NCI-H146 treated with DMSO at 0.1 percent for 48 hours (cell line): ENCODE results near the gene TFPI2.
"Not testable (repeated sequence)": the region's sequence is repeated elsewhere in the genome, so short reads cannot be mapped to it uniquely, and the experiment has no call there.

ENCODE experiments used
- DNase-seq: peaks from one replicate; lab custom pipeline; 2025; ENCODE audit not compliant: unreplicated experiment; lab: John Stamatoyannopoulos, UW

TFPI2 gene, protein sequence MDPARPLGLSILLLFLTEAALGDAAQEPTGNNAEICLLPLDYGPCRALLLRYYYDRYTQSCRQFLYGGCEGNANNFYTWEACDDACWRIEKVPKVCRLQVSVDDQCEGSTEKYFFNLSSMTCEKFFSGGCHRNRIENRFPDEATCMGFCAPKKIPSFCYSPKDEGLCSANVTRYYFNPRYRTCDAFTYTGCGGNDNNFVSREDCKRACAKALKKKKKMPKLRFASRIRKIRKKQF

DNA sequence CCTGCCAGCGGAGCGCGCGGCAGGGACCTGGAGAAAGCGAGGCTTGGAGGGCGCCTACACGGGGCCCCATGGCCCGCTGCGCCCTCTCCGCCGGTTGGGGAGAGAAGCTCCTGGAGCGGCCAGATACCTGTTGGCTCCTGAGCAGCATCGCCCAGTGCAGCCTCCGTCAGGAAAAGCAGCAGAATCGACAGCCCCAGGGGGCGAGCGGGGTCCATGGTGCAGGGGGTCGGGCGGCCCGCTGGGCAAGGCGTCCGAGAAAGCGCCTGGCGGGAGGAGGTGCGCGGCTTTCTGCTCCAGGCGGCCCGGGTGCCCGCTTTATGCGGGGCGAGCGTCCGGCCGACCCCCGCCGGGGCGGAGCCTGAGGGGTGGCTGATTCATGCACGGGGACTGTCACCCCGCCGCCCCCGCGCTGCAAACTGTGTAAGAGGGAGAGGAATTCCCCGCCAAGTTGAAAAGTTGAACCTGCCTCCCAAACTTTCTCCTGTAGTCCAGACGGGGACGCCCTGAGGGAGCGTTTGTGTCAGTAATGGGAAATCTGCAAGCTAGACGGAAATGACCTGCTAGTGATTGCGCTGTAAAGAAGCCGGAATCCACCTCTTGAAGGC is at the start of gene TFPI2:
Gene TFPI2 (minus strand): TSS at position 290 of the 605 bp plus-strand sequence. CDS start 75 bp downstream, at position 215.
- DNase-seq: no peak

DNA sequence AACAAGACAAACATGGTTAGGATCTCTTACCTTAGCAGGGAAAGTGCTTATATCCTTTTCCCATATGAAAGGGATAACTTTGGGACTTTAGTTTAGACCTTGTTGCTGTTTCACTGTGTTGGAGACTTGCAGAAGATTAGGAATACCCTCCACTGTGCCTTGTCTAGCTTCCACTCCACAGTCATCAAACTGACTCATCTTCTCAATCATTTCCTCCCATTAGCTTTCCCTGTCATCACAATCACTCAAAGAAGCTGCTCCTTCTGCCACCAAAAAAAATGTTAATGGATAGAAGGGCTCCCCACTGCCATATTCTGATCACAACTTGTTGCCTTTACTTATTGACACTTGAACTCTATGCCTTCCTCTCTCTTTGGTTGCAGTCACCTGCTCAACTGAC is 47.7 kb upstream of the TFPI2 start:
- no peak for DNase-seq

DNA sequence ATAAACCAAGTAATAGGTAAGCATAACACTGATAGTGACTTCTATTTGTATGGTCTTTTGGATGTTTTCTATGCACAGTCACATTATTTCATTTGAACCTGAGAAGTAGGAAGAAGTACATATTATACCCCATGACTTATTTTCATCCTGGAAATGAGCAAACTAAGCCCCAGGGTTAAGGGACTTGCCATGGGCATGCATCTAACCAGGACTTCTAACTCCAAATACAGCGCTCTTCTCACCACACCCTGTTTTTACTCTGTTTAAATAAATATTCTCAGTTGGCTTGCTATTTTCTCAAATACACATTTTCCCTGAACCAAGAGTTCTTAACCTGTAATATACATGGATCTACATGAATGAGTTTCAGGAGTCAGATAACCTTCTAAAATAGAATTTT is 47.3 kb upstream of the TFPI2 start:
- no peak for DNase-seq

DNA sequence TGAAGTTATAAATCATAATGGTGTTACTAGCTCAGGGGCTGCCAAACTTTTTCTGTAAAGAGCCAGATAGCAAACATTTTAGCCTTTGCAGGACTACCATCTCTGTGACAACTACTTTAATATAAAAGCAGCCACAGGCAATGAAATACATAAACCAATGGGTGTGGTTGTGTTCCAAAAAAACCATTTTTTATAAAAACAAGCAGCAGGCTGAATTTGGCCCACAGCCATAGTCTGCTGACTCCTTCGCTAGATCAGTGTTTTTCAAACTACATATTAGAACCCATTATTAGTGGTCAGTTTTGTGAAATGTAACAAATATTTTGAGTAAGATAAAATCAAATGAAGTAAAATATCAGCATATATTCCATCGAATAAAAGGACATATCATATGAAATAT is 44.5 kb upstream of the TFPI2 start:
- no peak for DNase-seq

DNA sequence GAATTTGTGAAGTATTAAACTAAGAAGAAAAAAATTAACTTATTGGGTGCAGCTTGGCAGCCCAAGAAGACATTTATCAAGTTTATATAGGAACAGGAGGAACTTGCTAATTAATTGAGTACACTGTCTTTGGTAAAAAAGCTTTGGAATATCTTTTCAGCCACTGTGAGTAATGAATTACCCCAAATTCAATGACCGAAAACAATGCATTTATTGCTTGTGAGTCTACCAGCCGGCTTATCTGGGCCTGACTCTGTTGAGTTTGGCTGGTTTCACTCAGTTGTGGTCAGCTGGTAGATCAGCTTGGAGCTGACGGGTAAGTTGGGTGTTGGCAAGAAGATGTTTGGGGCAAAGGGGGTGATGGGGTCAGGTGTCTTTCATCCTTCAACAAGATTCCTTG is 42.6 kb upstream of the TFPI2 start:
- DNase-seq: no peak

DNA sequence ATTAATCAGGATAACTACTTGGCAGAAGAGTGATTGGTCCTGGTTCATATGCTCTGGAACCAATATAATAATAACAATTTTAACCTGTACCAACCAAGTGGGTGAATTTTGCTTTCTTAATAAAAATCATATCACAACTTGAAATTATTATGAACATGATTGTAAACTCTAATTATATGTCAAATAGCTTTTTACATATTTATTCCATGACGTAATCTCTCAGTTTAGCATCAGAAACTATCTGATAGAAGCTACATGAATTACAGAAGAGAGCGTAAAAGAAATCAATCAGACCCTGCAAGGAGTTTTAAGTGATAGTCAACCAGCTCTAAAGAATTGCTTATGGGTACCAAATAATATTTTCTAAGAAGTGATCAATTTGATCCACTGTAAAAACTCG is 41.1 kb upstream of the TFPI2 start:
- DNase-seq: no peak

DNA sequence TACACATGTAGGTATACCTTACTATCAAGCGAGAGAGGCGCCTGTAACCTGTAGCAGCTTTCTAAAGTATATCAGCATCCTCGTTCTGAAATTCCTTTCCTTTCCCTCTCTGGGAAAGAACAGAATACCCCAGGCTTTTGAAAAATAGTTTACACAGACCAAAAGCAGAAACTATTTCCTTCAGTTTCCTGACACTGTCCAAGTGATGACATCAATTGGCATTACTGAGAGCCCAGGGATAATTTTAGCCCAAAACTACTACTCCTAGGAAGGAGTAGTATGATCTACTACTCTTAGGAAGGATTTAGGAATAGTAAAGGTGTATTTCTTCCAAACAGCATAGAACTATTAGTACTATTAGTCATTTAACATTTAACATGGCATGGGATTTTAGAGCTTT is 37.0 kb upstream of the TFPI2 start:
- DNase-seq: no peak

DNA sequence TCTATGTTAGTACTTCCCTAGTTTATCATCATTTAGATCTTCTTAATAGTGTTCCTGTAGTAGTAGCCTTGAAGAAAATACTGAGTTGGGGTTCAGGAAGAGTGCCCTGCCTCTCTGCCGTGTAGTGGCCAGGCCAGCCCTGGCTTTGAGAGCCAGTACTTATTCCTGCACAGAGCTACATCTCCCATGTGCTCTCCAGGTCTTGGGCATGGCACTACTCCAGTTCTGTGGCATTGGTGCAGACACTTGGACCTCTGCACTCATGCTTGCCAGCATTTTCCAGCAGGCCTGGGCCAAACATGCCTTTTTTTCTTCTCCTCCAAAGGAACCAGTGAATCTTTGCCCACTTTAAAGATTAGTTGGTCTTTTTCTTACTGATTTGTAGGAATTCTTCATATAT is 36.2 kb upstream of the TFPI2 start:
- DNase-seq: no peak

DNA sequence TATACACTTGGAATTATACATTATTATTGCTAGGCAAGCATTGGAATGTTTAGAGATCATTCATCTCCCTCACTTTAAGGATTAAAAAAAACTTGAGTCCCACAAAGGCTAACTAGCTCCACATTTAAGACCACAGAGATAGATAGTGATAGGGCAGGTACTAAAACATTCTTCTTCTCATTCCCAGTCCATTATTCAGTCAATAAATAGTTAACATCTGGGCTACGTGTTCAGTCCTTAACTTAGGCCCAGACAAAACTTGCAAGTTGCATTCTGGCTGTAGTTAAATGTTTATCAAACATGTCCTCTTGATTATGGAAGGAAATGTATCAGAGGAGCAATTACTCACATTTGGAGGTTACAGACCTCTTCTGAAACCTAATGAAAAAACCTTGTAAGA is 33.4 kb upstream of the TFPI2 start:
- DNase-seq: no peak

DNA sequence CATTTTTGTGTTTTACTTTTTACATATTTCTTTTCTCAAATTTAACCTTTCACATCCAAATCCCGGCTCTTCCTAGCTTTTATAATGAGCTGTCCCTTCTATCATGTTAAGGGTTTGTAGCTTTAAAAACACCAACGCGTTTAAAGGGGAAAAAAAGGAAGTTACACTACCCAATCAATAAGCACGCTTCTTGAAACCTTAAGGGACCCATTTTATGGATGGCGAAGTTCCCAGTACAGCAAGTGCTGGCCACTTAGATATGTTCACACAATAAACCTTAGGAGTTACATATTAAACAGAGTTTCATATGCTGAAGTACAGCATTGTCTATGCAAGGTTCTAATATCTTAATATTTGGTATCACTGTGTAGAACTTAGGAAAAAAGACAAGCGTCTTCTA is 32.7 kb upstream of the TFPI2 start:
- no peak for DNase-seq

DNA sequence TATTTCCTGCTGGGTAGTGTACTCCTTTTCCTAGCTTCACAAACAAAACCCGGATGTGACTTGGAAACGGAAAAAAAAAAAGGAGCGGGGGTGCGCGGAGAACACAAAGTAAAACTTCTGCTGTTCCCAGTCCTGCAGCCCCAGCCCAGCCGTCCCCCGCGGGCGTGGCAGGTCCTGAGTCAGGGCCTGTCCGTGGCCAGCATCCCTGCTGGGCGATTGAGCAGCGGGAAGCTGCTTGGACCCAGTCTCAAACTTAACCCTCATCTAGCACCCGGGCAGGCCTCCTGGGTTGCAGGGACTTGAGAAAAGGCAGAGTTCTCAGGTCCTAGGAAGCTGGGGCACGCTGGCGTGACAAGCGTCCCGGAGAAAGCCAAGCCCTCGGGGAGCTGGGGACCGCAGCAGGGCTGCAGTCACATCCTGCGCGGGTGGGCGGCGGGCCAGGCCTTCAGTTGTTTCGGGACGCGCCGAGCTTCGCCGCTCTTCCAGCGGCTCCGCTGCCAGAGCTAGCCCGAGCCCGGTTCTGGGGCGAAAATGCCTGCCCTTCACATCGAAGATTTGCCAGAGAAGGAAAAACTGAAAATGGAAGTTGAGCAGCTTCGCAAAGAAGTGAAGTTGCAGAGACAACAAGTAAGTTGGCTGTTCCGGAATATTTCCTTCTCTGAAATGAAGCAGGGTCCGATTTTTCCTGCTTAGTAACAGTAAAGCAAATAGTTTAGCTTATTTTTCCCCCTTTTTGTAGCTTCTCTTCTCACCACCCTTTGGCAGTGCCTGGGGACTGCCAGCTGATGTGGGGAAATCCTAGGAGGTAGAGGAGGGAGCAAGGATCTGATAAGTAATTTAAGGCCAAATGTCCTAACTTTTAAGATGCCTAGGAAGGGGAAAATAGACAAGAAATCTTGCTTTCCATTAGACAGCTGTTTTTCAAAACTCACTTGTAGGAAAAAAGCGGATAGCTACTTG is 31.3 kb upstream of the TFPI2 start, which contains the start of gene GNG11:
Gene GNG11 (plus strand): TSS at position 129 of the 960 bp plus-strand sequence. CDS start 403 bp downstream, at position 532.
- DNase-seq: peak; percentile 5

DNA sequence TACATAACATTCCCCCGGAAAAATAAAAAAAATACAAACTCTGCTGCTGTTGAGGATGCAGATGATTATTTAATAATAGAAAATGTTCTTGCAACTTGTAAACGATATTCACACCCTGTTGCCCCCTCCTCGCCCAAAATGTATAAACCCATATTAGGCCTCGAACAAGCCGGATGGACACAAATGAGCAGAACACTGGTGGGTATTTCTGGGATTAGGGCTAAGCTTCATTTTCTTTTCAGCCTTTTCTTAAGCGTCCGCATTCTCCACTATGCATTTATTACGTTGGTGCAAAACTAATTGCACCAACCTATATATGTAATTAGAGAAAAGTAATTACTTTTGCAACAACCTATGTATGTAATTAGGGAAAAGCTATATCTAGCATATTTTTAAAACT is 30.6 kb upstream of the TFPI2 start:
- DNase-seq: no peak

DNA sequence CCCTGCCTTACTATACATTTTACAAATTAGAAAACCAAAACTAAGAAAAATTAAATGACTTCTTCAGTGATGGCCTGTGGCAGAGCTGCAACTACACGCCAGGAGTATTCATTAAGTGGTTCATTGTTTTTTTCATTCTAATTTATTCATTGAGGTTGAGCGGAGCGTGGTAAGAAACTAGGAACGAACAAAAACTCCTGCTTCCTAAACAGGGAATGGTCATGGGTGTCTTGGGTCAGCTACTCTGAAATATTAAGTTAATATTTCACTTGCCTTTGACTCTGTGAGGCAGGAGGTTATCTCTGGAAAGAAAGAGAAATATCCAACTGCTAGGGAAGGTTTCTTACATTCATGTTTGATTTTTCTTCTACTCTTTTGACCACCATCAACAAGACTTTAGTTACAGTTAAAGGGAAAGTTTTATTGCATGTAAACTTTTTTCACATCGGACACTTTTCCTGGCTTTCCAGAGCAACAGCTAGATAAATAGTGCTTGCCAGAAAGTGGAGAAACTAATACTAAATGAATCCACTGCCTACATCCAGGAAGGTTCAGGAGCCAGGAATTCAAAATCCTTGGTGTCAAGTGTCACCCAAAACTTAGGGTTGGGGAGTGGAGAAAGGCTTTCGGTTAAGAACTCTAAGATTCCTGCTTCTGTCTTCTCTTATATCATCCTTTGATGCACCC is 30.1 kb upstream of the TFPI2 start:
- no peak for DNase-seq

DNA sequence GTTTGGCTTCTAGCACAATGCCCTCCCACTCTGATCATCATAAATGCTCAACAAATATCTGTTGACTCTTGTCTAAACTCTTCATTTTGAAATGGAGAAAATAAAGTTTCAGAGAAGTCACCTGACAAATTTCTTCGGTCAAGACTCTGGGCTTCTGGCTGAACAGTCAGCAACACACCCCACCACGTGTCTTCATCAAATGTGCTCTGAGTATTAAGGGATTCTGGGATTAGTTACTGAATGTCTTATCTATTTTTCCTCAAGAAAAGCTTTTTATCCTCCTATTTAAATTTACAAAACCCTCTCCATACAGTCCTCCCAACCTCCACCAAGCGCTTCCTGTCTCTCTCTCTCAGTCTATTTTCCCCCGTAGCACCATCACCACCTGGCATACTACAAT is 25.8 kb upstream of the TFPI2 start:
- not testable (repeated sequence) for DNase-seq

DNA sequence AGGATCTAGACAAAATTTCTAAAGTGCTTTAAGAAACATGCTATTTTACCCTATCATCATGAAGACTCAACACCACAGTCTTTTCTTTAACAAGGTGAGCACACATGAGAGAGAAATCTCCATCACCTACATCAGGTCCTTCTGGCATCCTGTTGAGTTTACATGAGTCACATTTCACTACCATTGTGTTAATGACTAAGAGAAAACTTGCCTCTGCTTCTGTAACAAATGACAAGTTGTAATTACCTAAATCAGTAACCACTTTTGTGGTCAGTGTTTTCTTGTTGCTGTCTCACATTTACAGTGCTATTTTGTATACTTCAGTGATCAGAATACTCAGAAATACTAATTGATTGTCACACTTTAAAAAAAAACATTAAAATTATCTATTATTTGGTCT is 25.3 kb upstream of the TFPI2 start:
- not testable (repeated sequence) for DNase-seq

DNA sequence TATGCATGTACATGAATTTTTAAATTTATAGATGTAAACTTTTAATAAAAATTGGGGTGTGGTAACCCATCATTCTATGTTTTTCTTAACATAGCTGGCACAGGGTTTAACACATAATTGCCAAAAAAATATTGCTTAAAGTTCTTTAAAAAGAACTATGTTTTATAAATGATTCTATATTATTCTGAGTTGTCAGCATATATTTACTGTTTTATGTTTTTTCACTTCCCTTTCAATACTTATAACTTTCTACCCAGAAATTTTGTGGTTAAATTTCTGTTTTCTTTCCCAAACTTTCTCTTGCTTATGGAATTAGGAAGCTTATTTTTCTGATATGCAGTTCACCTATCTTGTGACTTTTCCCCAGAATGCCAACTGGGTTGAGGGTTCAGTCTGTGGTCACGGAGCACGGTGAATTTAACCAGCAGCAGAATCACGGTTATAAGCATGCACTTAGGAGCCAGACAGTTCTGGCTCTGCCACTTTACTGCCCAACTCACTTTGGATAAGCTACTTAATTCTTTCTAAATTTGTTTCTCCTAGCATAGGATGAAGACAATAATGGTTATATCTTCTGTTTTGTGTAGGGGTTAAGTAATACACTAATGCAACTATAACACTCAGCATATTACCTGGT is 24.8 kb upstream of the TFPI2 start:
- DNase-seq: not testable (repeated sequence)

DNA sequence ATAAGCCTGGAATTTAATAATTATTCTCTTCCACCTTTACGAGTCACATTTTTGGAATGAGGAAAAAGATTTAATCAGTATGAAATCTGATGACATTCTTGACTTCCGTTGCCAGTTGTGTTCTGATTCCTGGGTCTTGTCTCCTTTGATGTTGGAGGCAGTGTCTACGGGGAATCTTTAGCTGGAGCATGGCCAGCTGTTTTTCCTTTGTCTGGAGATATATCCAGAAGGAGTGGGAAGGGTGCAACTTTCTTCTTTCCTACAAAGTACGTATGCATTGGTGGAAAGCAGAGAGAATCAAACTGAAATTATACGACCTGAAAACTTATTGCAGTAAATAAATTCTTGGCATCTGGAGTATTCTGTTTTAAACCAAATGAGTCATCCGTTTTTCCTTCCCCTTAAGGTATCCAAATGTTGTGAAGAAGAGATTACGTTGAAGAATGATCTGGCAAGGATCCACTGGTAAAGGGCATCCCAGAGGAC is 24.1 kb upstream of the TFPI2 start:
- no peak for DNase-seq

DNA sequence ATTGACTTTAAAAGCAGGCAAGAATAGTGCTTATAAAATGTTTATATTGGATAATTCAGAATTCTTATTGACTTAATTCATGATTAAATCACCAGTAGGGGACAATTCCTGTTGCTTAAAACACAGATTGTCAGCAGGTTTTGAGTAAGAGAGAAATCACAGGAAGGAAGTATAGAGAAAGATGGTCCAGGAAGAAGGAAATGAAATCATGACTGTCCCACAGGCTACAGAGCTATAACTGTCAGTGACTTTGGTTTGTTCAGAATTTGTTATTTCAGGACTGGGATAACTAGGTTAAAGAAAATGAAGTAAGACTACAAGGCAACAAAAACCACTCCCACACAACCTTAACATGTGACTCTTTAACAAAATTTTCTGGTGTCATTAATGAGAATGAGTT is 22.6 kb upstream of the TFPI2 start:
- no peak for DNase-seq

DNA sequence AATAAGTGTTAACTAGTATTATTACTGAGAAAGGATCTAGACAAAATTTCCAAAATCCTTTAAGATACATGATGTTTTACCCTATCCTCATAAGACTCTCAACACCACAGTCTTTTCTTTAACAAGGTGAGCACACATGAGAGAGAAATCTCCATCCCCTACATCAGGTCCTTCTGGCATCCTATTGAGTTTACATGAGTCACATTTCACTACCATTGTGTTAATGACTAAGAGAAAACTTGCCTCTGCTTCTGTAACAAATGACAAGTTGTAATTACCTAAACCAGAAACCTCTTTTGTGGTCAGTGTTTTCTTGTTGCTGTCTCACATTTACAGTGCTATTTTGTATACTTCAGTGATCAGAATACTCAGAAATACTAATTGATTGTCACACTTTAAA is 21.1 kb upstream of the TFPI2 start:
- not testable (repeated sequence) for DNase-seq

DNA sequence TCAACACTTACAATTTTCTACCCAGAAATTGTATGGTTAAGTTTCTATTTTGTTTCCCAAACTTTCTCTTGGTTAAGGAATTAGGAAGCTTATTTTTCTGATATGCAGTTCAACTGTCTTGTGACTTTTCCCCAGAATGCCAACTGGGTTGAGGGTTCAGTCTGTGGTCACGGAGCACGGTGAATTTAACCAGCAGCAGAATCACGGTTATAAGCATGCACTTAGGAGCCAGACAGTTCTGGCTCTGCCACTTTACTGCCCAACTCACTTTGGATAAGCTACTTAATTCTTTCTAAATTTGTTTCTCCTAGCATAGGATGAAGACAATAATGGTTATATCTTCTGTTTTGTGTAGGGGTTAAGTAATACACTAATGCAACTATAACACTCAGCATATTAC is 20.7 kb upstream of the TFPI2 start:
- not testable (repeated sequence) for DNase-seq
